CD1c-positive myeloid dendritic cell (primary cell): ENCODE results near the gene ALOX15.
"Not testable (repeated sequence)": the region's sequence is repeated elsewhere in the genome, so short reads cannot be mapped to it uniquely, and the experiment has no call there.

Source experiments
- DNase-seq: peaks from one replicate; pipeline ENCODE4 v3.0.0-alpha.2; 2016; ENCODE audit errors: extremely low spot score

The ALOX15 gene, protein sequence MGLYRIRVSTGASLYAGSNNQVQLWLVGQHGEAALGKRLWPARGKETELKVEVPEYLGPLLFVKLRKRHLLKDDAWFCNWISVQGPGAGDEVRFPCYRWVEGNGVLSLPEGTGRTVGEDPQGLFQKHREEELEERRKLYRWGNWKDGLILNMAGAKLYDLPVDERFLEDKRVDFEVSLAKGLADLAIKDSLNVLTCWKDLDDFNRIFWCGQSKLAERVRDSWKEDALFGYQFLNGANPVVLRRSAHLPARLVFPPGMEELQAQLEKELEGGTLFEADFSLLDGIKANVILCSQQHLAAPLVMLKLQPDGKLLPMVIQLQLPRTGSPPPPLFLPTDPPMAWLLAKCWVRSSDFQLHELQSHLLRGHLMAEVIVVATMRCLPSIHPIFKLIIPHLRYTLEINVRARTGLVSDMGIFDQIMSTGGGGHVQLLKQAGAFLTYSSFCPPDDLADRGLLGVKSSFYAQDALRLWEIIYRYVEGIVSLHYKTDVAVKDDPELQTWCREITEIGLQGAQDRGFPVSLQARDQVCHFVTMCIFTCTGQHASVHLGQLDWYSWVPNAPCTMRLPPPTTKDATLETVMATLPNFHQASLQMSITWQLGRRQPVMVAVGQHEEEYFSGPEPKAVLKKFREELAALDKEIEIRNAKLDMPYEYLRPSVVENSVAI

DNA sequence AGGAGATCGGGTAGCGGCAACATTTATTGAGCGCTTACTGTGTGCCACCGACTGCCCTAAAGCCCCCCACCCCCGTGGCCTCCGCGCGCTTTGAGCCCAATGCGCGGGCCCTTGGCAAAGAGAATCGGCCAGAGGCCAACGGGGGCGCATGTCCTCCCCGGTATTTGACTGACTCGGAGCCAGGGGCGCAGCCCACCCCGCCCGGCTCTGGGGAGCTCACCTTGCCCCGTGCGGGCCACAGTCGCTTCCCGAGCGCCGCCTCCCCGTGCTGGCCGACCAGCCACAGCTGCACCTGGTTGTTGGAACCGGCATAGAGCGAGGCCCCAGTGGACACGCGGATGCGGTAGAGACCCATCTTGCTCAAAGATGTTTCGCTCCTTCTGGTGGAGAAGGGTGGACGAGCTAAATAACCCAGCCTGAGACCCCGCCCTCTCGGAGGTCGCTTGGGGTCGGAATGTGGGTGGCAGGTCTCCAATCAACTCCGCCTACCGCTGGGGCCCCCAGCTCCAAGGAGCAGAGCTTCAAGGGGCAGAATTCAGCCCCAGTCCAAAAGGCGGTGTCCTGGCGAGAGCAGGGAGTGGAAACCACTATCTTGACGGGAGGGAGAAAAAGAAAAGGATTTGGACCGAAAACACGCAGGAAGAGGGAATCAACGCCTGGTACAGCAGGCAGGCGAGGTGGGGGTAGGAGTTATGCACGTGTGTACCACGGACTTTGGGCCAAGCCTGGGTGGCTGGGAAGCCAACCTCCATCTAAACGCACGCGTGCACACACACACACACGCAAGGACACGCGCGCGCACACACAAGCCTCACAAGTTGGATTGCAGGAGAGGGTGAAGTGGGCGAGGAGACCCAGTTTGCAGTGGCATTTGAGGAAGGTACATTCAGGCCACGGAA, at the start of gene ALOX15:
Gene ALOX15 (minus strand): TSS at position 382 of the 899 bp plus-strand sequence. CDS start 27 bp downstream, at position 355.
- peak; percentile 62 for DNase-seq

DNA sequence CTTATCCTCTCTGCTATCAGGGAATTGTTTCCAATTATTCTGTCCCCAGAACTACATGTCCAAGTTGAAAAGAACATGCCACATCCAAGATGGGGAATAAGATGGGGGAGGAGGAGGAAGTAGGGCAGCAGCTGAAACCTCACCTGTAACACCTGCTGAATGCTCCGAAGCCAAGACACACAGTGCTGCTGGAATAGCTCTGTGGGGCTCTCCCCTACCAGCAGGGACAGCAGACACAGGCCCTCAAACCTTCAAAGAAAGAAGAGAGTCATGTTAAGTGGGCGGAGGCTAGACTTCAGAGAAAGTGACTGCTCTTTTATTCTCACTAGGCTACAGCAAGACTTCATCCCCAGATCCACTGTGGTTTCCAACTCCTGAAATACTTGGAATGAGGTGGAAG, 49.3 kb upstream of the ALOX15 start:
- no peak for DNase-seq

DNA sequence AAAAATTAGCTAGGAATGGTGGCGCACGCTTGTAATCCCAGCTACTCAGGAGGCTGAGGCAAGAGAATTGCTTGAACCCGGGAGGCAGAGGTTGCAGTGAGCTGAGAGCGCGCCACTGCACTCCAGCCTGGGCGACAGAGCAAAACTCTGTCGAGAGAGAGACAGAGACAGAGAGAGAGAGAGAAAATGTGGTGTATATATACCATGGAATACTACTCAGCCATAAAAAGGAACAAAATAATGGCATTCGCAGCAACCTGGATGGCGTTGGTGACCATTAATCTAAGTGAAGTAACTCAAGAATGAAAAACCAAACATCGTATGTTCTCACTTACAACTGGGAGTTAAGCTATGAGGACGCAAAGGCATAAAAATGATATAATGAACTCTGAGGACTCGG, 48.4 kb upstream of the ALOX15 start:
- DNase-seq, result not testable (repeated sequence)

DNA sequence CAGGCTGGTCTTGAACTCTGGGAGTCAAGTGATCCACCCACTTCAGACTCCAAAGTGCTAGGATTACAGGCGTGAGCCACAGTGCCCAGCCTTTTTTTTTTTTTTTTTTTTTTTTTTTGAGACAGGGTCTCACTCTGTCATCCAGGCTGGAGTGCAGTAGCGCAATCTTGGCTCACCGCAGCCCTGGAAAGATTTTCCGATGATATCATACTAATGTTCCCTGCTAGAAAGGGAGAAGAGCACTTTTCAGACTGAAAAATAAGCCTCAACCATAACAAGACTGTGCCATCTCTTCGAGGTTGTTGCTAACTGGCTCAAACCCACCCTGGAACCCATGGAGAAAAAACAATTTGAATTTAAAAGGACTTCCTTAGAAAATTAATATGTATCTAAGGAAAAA, 42.3 kb upstream of the ALOX15 start:
- not testable (repeated sequence) for DNase-seq

DNA sequence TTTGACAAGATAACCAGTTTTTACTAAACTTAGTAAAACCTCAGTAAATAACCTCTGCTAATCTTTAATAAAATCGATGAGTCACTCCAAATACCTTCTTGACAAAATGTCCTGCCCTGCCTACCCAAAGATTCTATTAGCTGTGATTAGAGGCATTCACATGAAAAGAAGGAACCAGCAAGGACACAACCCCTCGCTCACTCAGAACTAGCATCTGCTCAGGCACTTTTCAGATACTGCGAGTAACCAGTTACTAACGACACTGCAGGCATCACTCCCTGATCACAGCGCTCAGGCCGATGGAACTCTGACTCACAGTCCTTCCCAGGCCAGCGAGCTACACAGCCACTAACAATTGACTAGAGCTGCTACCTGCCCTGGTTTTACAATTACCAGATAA, 38.2 kb upstream of the ALOX15 start:
- peak; percentile 82 for DNase-seq

DNA sequence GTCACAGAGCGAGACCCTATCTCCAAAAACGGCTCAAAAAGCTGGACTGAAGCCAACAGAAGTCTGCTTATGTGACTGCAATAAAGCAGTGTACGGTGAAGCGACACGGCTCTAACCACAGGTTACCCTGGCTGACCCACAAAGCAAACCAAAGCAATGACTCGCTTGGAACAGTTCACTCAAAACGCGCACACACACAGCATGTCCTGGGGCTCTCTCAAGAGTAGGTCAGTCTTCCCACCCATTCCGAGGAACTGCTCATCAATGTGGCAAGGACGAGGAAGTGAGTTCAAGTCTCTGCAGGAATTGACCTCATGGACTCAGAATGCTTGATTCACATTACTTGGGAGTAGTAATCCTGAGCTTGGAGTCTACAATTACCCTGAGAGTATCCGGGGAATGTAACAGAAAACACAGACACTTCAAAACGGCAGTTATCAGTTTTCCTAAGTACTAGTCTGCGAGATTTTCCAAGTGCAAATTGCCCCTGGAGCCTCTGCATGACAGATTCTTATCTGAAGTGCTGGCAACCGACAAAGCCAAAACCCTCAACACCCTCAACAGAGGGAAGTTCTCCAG, 37.1 kb upstream of the ALOX15 start:
- DNase-seq, result peak; percentile 95

DNA sequence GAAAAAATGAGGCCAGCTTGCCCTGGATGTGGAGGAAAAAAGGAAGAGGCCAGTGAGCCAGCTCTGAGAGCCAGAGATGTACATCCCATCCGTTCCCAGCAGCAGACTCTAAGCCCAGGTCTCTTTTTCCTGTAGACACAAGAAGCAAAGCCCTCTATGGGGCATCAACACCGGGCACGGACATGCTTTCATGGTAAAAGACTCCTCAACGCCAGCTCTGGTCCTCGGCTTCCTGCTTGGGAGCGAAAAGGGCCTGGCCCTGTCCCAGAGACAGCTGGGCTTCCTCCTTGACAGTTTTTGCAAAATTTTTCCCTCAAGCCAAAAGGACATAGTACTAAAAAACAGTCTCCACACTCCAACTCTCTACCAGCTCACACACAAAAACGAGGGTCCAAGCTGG, 35.3 kb upstream of the ALOX15 start:
- no peak for DNase-seq

DNA sequence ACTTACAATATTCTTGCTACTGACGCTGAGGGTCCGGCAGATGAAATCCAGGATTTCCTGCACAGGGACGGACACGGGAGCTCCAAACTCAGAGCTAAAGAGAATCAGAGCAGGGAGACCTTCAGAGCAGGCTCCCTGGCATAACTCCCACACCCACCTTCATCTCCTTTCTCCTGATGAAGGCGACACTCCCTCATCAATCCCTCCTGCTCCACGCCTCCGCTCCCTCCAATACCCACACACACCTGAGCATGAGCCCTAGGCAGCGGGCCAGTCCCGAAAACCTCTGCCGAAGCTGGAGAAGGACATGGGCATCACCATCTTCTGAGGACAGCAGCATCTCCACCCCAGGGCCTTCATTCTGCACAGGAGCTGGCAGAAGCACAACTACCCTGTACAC, 34.3 kb upstream of the ALOX15 start:
- no peak for DNase-seq

DNA sequence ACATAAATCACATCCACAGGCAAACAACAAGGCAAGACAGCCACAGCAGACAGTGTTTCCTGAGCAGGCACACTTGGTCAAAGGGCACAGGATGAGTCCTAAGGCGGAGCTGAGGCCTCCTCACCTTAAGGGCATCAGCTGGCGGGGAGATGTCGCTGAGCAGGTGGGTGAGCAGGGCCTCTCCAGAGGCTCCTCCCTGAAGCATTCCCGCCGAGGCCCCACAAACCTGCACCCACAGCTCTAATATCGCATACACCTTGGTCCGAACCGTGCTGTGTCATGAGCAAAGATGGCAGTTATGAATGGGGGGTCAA, 33.2 kb upstream of the ALOX15 start:
- no peak for DNase-seq

DNA sequence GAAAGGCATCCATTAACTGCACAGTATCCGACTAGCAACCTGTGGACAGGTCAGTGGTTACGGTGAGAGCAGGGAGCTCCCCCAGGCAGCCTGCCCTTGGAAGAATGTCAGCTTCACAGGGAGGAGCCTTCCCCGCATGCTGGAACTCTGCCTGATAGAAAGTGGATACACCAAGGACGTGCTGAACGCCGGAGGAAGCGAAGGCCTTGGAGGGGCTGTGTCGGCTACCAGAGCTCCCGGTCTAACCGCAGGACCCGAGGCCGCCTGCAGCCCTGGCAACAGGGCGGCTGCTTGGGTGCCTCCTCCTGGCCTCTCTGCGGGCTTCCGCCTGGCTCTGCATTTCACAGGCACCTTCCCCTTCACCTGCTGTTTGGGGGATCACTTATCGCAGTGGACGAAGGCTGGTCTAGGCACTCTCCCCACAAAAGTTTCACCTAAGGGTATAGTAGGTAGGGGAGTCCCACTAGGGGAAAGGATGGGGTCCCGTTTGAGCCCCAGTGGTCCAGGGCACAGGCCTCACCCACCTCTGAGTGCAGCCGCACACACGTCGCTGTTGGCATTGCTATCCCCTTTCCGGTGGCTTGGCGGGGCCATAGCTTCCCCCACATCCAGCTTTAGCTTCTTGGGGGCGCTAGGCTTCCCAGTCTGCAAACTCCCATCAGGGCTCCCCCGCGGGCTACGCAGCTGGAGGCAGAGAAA, 32.7 kb upstream of the ALOX15 start:
- DNase-seq, result no peak

DNA sequence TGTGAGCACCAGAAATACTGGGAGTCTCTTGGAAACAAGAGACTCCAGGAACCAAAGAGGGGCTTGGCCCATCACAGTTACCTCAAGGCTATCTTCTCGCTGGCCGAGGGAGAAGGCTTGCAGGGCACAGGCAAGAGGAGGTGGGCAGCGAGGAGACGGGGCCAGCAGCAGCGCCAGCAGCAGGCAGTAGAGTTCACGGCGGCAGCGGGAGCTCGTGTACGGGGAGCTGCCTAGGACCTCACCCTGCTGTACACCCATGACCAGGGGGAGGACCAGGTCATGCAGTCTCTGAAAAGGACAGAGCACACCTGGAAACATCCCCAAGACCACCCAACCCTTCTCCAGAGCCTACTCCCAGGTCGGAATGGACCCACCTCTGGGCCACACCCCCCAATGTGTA, 31.7 kb upstream of the ALOX15 start:
- no peak for DNase-seq

DNA sequence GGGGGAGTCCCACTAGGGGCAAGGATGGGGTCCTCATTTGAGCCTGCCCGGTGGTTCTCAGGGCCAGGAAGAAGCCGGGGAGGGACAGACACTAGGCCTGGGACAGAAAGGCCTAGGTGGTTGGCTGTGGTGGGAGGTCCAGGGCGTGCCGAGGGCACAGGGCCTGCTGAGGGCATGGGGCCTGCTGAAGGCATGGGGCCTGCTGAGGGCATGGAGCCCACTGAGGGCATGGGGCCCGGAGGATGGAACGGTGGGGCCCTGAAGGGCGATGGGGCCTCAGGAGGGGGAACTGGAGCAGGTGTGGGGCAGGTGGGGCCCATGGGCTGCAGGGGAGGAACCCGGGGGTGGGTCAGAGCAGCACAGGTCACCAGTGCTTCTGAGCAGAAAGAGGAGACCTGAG, 31.3 kb upstream of the ALOX15 start:
- DNase-seq, result no peak

DNA sequence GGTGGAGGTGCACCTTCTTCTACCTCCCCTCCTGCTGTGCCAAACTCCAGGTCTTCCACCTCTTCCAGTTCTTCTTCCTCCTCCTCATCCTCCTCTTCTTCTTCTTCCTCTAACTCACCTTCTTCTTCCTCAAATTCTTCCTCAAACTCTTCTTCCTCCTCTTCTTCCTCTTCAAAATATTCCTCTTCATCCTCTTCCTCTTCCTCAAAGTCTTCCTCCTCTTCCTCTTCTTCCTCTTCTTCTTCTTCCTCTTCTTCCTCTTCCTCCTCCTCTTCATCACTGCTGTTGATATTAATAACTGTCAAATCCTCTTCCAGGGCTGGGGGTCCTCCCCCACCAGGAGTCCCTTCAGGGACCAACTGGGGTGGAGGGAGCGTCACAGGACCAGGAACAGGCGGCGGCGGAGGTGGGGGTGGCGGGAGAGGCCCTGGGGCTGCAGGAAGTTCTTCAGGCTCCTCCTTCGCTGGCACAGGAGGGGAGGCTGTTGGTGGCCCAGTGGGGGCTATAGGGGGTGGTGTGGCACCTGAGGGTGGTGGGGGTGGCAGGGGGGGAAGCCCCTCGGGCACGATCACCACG, 30.7 kb upstream of the ALOX15 start:
- no peak for DNase-seq

DNA sequence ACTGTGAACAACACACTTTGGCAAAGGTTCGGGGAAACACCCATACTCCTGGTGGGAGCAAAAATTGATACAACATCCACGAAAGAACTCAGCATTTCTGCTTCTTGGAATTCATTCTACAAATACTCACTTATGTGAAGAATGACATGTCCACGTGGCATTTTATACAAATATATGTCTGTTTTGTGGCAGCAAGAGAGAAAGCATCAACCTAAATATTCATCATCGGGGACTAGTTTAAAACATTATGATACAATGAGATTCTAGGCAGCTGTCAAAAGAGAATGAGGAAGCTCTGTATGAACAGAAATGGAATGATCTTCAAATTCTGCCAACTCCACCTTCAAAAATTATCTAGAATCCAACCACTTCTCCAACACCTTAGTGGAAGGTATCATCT, 25.7 kb upstream of the ALOX15 start:
- DNase-seq, result no peak

DNA sequence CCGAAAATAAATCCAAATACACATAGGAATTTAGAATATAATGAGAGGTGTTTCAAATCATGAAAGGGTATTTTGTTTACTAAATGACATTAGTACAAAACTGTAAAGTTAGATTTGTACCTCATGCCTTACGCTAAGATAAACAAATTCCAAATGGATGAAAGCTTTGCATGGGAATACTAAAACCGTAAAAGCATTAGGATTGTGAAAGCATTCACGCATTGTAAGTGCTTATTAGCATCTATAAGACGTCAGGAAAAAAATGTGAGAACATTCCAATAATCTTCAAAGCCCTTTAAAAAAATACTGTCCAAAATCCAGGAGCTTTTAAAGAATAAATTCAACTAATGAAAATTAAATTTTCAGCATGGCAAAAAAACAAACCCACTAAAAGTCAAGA, 24.8 kb upstream of the ALOX15 start:
- DNase-seq, result no peak

DNA sequence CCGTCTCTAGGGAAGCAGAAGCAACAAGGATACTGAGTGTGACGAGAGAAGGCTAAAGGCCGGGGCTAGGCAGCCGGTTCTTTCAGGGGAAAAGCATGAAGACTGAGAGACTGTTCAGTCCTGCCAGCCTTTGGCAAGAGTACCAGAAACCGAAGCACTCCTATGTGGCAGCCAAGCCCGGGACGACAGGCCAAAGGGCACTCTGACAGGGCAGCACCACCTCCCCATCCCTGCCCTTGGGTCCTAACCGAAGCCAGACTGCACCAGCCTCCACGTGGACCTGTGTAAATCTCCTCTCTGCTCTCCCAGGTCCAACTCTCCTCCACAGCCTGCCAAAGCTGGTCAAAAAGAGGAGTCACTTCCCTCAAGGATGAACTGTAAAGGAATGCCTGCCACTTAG, 23.5 kb upstream of the ALOX15 start:
- DNase-seq, result no peak

DNA sequence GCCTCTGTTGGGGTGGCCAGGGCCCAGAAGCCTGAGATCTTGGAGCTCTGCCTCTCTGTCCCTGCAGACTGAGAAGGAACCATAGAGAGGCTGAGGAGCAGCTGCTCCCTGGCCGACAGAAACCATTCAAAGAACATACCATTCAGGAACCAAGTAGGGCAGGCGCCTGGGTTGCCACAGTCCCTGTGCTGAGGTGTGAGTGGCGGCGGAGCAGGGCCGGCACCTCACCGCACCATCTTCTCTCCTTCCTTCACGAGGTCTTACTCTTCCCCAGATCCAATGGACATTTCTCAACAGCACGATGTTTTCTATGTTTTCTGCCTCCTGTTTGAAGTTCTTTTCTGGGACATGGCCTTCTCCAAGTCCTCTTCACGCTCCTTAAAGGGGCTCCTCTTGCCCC, 22.8 kb upstream of the ALOX15 start:
- DNase-seq, result no peak

DNA sequence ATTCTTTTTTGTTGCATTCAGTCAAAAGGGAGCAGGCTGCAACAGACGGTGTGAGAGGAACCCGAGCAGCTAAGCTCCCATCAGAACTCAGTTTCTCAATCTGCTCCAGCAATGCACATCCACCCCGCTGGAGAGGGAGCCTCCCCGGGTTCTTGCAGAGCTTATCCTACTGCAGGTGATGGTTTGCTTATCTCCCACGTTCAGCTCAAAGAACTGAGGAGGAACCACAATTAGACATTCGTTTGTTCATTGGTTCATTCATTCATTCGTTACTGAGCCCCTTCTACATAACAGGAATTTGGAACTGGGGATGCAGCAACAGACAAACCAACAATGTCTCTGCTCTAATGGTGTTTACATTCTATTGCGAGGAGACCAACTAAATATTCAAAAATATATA, 22.2 kb upstream of the ALOX15 start:
- no peak for DNase-seq

DNA sequence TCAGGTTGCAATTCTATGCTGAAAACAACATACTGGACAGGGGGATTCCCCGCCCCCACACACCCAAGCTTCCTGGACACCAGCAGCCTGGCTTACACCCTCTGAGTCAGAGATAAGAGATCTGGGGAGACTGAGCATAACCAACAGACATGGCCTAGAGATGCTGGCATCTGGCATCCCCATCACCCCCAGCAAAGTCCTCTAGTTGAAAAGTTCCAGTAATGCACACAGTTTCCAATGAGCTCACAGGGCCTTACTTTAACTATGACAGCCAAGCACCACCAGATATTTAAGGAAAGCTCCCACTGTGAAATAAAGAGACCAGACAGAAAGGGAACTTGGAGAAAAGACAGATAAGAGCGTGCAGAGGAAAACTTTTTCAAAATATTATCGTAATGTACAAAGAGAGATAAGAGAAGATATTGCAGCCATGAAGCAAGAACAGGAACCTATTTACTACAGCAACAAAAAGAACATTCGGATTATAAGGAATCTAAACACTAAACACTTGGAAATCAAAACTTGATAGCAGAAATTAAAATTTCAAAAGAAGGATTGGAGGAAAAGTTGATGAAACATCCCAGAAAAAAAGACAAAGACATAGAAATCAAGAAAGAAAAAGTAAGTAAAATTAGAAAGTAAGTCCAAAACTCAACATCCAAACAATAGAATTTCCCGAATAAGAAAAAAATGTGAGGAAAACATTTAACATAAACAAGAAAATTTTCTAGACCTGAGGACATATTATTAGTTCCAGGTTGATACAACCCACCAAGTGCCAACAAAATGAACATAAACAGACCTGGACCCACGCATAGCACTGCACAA, 17.2 kb upstream of the ALOX15 start:
- DNase-seq, result peak; percentile 71

DNA sequence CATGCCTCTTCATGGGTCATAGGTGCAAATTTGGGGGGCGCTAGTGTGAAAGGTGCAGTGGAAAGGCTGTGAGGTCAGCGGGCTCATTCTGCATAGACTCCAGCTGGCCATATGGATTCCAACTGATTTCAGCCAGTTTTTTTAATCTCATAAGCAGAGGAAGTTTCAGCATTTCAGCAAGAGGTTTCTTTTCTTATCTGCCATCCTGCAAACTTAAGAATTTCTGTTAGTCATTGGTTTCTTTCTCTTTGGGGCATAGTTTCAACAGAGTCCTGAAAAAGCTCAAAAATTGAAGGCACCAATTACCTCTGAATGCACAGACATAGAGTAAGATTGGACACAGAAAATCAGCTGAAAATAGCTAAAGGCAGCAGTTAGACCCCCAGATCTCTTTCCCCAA, 16.2 kb upstream of the ALOX15 start:
- no peak for DNase-seq
